ENCODE data around the gene PAQR4.

DNA sequence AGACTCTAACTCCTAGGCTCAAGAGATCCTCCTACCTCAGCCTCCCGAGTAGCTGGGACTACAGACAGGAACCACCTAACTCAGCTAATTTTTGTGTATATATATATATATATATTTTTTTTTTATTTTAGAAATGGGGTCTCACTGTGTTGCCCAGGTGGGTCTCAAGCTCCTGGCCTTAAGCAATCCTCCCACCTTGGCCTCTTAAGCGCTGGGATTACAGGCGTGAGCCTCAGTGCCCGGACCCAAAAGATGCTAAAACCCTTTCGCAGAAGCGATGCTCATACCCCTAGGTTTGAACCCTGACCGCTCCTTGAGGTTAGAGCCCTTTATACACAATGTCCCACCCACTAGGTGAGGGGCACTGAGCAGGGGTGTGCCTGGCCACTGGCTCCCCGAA, 41.4 kb downstream of the PAQR4 start:
- TF ChIP-seq POLR2A (IDR thresholded peaks at IDR 0.05; ENCODE audit: extremely low read depth, insufficient read length) (no peak), CTCF (IDR thresholded peaks at IDR 0.05; ENCODE audit: low read depth, low read length) (no peak)

All from NB4 (cell line).